Measurements from ENCODE around the gene CST5. TPM values are rescaled to one million over a fixed set of nuclear protein-coding genes. Genes with fewer than 3 reads are reported as not detected.

Gene CST5
- total and polyA plus RNA-seq, 2 donors (not counting 3 experiments of a cell fraction or from before 2014, with no cell fraction given) = not detected

DNA sequence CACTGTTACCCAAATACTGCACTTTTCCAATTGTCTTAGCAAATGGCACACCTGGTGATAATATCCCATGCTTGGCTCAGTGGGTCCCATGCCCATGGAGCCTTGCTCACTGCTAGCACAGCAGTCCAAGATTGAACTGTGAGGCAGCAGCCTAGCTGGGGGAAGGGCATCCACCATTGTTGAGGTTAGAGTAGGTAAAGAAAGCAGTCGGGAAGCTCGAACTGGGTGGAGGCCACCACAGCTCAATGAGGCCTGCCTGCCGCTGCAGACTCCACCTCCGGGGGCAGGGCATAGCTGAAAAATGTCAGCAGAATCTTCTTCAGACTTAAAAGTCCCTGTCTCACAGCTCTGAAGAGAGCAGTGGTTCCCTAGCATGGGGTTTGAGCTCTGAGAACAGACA is 43.8 kb downstream of the CST5 start:
- Histone ChIP-seq H2AFZ (ENCODE audit: low read depth, low read length) (no peak overlapping the region), H3K9me1 (replicated peaks; ENCODE audit: control insufficient read depth, extremely low read depth, insufficient read depth, low read length) (no peaks in the 10 kb centered on the region), H3K27me3 (ENCODE audit: control insufficient read depth in 2 of 2, insufficient read depth in 2 of 2, low read length in 2 of 2) (no peaks in the 10 kb centered on the region), H3K36me3 (ENCODE audit: control insufficient read depth in 2 of 2, extremely low read depth in 1 of 2, insufficient read depth in 2 of 2, low read length in 2 of 2) (no peaks in the 10 kb centered on the region), H3K79me2 (ENCODE audit: control insufficient read depth, insufficient read depth, low read length) (no peaks in the 10 kb centered on the region), H3K4me1 (ENCODE audit: control insufficient read depth, extremely low read depth, insufficient read depth, low read length) (peaks cover 6% of the 10 kb centered on the region), H3K9me3 (replicated peaks; ENCODE audit: control insufficient read depth, insufficient read depth, low read length) (no peaks in the 10 kb centered on the region), H3K4me3 (replicated peaks in 1 of 3; ENCODE audit: insufficient read depth in 1 of 3, low read depth in 1 of 3, low read length in 3 of 3) (no peak overlapping the region), H4K20me1 (replicated peaks; ENCODE audit: control insufficient read depth, extremely low read depth, insufficient read depth, low read length) (no peaks in the 10 kb centered on the region), H3K9ac (replicated peaks; ENCODE audit: extremely low read depth, insufficient read depth, low read length) (no peak overlapping the region), H3K4me2 (ENCODE audit: insufficient read depth, low read length) (no peak overlapping the region), H3K27ac (ENCODE audit: insufficient read depth, low read depth, low read length) (no peak overlapping the region)
- no TSS peak for BruUV-seq (replicated peaks)
- ChIA-PET CTCF (no interaction called here), POLR2A (no interaction called here)
- intact Hi-C loops (cut with micrococcal nuclease) (no loop called here), dilution Hi-C loops (cut with MboI; ENCODE audit: extremely low pct_ligation_motif_present, low sequenced_read_pairs) (no loop called here)
- TF ChIP-seq MYC (IDR thresholded peaks at IDR 0.05; ENCODE audit: low read depth, low read length) (no peak), EZH2 (IDR thresholded peaks at IDR 0.05; ENCODE audit: borderline replicate concordance, low read depth, low read length, severe bottlenecking) (no peak), FOS (IDR thresholded peaks at IDR 0.05; ENCODE audit: borderline replicate concordance, insufficient read depth, low read length) (no peak), POLR2A (IDR thresholded peaks at IDR 0.05; ENCODE audit: low read depth, low read length) (no peak), GATA2 (IDR thresholded peaks at IDR 0.05; ENCODE audit: insufficient read depth, insufficient read length, low read depth, low read length) (no peak), POLR2AphosphoS5 (IDR thresholded peaks at IDR 0.05; ENCODE audit: insufficient read depth, low read depth, low read length) (no peak), JUN (IDR thresholded peaks at IDR 0.05; ENCODE audit: borderline replicate concordance, insufficient read depth, insufficient read length, low read depth) (no peak)
- TF ChIP-seq, protein P1, sequence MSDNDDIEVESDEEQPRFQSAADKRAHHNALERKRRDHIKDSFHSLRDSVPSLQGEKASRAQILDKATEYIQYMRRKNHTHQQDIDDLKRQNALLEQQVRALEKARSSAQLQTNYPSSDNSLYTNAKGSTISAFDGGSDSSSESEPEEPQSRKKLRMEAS (IDR thresholded peaks at IDR 0.05; ENCODE audit: insufficient read depth, insufficient read length) = no peak
- TF ChIP-seq, protein P2, sequence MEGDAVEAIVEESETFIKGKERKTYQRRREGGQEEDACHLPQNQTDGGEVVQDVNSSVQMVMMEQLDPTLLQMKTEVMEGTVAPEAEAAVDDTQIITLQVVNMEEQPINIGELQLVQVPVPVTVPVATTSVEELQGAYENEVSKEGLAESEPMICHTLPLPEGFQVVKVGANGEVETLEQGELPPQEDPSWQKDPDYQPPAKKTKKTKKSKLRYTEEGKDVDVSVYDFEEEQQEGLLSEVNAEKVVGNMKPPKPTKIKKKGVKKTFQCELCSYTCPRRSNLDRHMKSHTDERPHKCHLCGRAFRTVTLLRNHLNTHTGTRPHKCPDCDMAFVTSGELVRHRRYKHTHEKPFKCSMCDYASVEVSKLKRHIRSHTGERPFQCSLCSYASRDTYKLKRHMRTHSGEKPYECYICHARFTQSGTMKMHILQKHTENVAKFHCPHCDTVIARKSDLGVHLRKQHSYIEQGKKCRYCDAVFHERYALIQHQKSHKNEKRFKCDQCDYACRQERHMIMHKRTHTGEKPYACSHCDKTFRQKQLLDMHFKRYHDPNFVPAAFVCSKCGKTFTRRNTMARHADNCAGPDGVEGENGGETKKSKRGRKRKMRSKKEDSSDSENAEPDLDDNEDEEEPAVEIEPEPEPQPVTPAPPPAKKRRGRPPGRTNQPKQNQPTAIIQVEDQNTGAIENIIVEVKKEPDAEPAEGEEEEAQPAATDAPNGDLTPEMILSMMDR (IDR thresholded peaks at IDR 0.05; ENCODE audit: extremely low read depth in 1 of 2, insufficient read depth in 1 of 2, low read depth in 1 of 2, low read length in 2 of 2) = no peak
- DNase-seq (ENCODE audit: low read depth, low spot score) = no peak
- no peak for FAIRE-seq

All from endothelial cell of umbilical vein (primary cell).